Astrocyte of the cerebellum (primary cell): ENCODE measurements around the gene RAP1GAP.

Source experiments
- DNase-seq: peaks from one replicate; pipeline ENCODE4 v3.0.0-alpha.2; 2011; ENCODE audit warnings: low read depth
- H3K4me3 ChIP-seq: 2 replicates; pipeline ENCODE4 v1.5.1; 2011; ENCODE audit warnings: mild to moderate bottlenecking, low read depth, low read length, moderate library complexity
- in situ Hi-C: cut with HindIII; loops from 2 replicates; pipeline ENCODE4 v1.10.0; 2017; ENCODE audit warnings: low sequenced_read_pairs
- TF ChIP-seq, protein P1 (sequence below): IDR thresholded peaks from 2 replicates; pipeline ENCODE4 v1.5.1; 2012; ENCODE audit warnings: low read length, low read depth, moderate library complexity, mild to moderate bottlenecking; ENCODE audit errors: missing control alignments

The RAP1GAP gene

DNA sequence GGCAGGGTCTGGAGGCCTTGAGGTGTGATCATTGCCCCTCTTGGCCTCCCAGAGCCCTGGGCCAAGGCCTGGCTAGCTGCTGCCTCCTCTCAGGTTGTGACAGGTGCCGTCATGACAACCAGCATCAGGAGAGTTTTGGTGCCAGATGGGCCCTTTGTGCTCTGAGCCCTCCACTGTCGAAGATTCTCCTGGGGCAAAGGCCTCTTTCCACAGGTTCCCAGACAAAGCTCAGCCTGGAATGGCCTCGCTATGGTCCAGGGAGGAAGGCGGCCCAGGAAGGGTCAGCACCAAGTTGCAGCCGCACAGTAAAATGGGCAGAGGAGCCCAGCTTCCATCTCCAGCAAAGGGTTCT, 81.6 kb downstream of the RAP1GAP start:
- in situ Hi-C loops = no loop called here
- no peak for DNase-seq
- H3K4me3 ChIP-seq = no peak overlapping the region
- TF ChIP-seq, protein P1, sequence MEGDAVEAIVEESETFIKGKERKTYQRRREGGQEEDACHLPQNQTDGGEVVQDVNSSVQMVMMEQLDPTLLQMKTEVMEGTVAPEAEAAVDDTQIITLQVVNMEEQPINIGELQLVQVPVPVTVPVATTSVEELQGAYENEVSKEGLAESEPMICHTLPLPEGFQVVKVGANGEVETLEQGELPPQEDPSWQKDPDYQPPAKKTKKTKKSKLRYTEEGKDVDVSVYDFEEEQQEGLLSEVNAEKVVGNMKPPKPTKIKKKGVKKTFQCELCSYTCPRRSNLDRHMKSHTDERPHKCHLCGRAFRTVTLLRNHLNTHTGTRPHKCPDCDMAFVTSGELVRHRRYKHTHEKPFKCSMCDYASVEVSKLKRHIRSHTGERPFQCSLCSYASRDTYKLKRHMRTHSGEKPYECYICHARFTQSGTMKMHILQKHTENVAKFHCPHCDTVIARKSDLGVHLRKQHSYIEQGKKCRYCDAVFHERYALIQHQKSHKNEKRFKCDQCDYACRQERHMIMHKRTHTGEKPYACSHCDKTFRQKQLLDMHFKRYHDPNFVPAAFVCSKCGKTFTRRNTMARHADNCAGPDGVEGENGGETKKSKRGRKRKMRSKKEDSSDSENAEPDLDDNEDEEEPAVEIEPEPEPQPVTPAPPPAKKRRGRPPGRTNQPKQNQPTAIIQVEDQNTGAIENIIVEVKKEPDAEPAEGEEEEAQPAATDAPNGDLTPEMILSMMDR = no peak

DNA sequence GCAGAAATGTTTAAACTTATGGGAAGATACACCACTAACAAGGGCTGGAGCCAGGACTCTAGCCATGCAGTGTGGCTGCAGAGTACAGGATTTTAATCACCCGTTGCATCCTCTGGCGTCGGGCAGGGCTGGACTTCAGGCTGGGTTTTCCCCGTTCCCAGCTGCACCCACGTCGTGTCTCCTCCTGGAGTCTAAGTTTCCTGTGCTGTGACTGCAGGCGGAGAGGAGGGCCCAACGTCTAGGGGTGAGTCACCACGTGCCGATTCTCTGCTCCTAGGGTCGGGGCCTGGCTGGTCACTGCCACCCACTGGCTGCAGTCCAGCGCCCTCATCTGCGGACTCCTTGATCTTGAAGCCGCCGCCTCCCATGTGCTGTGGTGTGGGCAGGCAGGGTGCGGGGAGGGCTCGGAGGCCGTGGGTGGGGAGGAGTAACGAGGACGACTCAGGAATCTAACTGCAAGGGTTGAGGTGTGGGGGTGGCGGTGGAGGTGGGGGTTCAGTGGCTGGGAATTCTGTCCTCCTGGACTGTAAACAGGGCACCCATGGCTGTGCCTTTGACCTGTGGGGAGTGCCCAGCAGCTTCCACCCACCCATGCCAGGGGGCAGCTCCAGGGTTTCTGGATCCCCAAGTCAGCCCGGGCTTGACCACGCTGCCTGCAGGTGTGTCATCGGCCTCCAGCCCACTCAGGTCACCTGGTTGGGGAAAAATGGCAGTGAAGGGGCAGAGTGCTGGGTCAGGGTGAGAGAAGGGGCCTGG, 82.1 kb downstream of the RAP1GAP start:
- in situ Hi-C loops = no loop called here
- DNase-seq = no peak
- TF ChIP-seq, protein P1 = no peak
- H3K4me3 ChIP-seq = no peak overlapping the region

DNA sequence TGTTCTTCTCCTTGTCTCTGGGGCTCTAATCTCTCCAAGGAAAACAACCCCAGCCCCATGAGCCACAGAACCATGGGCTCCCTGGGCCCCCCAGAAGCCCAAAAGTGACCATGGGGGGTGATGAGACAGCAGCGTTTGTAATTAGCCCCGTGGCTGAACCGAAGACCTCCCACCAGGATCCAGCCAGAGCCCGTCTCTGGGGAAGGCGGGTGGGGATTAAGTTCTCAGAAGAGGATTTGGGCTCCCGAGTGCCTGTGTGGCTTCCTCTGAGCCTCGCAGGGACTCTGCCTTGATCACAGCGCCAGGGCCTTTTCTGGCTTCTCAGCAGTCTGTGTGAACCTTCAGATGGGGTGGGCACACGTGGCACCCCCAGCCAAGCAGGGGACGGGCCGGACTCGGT, 82.9 kb downstream of the RAP1GAP start:
- in situ Hi-C loops = no loop called here
- no peak overlapping the region for H3K4me3 ChIP-seq
- TF ChIP-seq, protein P1 = no peak
- no peak for DNase-seq

DNA sequence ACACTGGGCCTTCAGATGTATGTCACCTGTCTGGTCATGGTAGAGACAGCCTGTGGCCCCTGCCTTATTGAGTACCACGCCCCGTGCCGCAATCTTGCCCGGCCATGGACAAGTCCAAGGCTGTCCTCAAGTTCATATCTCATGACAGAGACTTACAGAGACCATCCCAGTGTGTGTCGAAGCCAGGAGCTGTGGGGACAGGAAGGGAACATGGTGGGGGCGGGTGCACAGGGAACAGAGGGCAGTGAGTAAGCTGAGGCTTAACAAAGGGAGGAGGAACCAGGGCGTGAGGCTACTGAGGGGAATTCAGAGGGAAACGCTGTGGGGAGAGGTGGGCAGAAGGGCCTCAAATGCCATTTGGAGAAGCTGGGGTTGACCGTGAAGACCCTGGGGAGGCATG, 84.1 kb downstream of the RAP1GAP start:
- no peak overlapping the region for H3K4me3 ChIP-seq
- no peak for DNase-seq
- in situ Hi-C loops = no loop called here
- TF ChIP-seq, protein P1 = no peak

DNA sequence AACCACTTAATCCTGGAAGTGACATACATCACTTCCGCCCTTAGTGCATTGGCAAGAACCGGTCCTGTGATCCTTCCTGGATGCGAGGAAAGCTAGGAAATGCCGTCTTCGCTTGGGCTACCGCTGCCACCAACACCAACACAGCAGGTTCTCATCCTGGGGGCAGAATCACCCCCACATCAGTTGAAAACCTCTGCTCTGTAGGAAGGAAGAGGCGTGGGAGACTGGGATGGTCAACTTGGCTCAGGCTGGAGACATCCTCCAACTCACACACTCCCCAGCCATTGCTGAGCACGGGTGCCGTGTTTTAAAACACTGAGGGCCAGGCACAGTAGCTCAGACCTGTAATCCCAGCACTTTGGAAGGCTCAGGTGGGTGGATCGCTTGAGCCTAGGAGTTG, 85.1 kb downstream of the RAP1GAP start:
- TF ChIP-seq, protein P1 = no peak
- in situ Hi-C loops = no loop called here
- DNase-seq = no peak

DNA sequence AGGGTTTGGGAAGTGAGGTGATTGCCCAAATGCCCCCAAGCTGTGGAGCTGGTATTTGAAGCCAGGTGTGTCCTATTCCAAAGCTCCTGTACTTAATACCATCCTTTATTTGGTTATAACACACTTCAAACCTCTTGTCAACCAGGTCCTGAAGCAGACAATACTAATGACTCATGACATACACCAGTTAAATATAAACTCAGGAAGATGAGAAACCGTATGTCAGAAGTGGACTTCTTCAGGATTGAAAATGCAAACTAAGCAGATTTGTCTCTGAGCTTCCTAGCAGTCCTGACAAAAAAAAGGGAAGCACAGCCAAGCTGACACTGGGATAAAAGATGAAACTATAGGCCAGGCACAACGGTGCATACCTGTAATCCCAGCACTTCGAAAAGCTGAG, 89.4 kb downstream of the RAP1GAP start:
- H3K4me3 ChIP-seq = no peak overlapping the region
- TF ChIP-seq, protein P1 = no peak
- DNase-seq = no peak
- in situ Hi-C loops = no loop called here

More for the DNA sequence above, 85.1 kb downstream of the RAP1GAP start:
- H3K4me3 ChIP-seq = no peak overlapping the region
